GM12874 (cell line): Measurements from ENCODE around the gene RAE1.

Experiments used
- TF ChIP-seq, protein P1 (sequence below): IDR thresholded peaks from 2 replicates; pipeline ENCODE4 v1.5.1; 2011; ENCODE audit warnings: low read depth, mild to moderate bottlenecking, control low read depth, low read length, moderate library complexity; ENCODE audit not compliant: insufficient read depth

Gene RAE1

DNA sequence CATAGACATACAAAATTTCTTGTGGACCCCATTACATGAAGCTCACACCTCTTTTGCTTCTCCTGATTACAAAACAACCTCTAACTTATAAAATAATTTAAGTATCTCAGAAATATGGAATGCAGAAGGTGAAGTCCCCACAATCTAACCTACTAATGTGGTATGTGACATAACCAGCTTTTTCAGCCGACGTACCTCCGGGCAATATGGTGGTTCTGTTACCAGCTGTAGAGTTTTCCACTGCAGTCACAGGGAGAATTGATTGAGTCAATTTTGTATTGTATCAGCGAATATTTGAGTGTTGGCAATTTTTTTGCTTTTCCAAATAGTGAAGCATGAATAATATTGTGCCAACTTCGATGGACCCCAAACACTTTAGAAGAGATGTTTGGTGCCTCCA is 37.1 kb upstream of the RAE1 start:
- TF ChIP-seq, protein P1, sequence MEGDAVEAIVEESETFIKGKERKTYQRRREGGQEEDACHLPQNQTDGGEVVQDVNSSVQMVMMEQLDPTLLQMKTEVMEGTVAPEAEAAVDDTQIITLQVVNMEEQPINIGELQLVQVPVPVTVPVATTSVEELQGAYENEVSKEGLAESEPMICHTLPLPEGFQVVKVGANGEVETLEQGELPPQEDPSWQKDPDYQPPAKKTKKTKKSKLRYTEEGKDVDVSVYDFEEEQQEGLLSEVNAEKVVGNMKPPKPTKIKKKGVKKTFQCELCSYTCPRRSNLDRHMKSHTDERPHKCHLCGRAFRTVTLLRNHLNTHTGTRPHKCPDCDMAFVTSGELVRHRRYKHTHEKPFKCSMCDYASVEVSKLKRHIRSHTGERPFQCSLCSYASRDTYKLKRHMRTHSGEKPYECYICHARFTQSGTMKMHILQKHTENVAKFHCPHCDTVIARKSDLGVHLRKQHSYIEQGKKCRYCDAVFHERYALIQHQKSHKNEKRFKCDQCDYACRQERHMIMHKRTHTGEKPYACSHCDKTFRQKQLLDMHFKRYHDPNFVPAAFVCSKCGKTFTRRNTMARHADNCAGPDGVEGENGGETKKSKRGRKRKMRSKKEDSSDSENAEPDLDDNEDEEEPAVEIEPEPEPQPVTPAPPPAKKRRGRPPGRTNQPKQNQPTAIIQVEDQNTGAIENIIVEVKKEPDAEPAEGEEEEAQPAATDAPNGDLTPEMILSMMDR, result no peak

- TF ChIP-seq, protein P1, result no peak
Observed at GRCh38 chr20:57315083-57315975, 35.7 kb upstream of the RAE1 start.

DNA sequence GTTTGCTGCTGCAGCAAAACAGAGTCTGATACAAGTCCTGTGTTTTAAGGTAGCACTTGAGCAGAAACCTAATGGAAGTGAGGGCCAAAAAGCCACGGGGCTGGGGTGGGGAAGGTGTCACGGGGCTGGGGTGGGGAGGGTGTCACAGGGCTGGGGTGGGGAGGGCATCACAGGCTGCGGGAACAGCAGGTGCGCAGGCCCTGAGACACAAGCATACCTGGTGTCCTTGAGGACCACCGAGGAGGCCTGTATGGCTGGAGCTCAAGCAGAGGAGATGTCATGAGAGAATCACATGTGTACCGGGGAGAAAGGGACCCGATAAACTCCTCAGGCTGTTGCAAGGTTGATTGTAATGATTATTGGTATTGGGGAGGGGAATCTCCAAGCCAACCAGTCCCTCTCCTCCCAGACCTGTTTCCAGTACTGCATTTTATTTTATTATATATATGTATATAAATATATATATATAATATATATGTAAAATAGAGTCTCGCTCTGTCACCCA is 35.0 kb upstream of the RAE1 start:
- TF ChIP-seq, protein P1, result no peak

DNA sequence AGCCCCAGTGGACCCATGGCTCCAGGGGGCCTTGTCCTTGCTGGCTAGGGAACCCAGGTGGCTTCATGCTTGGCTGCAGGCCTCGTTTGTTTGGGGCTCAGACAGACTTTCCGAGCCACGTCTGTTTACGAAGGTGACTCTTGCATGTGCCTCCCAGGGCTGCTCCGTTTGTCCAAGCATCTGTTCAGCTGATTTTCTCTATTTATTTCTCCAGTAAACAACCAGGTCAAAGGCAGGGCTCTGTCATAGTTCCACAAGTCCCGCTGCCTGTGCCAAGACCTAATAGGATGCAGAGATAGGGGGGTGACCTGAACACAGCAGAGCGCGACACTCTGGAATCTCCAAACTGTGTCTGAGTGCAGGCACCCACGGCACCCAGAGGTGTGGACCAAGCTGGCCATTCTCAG is 34.3 kb upstream of the RAE1 start:
- TF ChIP-seq, protein P1, result no peak

DNA sequence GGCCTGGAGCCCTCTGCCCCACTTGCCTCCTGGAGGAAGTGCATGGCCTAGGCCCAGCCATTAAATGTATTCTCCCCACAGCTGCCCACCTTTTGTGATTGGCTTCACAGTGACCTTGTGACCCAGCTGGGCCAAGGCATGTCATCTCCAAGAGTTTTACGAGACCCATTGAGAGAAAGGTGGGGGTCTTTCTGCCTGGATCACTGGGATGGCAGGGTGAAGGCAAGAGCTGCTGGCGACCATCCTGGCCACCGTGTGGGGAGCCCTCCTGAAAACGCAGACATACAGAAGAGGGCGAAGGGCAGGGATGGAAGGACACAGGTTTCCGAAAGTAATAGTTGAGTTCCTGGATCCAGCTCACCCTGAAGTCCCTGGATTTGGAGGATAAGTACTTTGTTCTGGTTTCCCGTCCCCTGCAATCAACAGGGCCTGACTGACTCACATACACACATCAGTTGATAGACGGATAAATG is 33.7 kb upstream of the RAE1 start:
- TF ChIP-seq, protein P1, result no peak

- TF ChIP-seq, protein P1, result no peak
Observed at GRCh38 chr20:57317789-57318371, 33.2 kb upstream of the RAE1 start.

DNA sequence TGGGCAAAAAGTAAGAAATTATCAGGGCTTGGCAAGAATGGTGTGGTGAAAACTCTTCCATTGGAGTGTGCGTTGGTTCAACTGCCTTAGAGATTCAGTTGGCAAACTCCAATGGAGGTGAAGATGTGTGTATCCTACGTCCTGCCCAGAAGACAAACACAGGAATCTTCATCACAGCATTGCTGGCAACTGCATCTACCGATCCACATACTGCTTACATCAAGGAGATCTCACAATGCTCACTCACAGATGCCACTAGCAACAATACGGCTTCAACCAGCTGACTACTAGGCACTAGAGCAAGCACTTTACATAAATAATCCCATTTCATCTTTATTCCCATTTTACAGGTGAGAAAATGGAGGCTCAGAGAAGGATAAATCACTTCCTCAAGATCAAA is 31.5 kb upstream of the RAE1 start:
- TF ChIP-seq, protein P1, result no peak
